GM12878 (cell line): Measurements from ENCODE around the gene OR13C2.

Source experiments
- BACH1 ChIP-seq: fragments of 450-650 bp; IDR thresholded peaks from 2 replicates; pipeline ENCODE4 v1.6.1; 2017; ENCODE audit warnings: mild to moderate bottlenecking, borderline replicate concordance
- BRCA1 ChIP-seq: IDR thresholded peaks from 2 replicates; pipeline ENCODE4 v1.6.1; 2011; ENCODE audit warnings: low read depth, low read length, improper control_type of control experiment
- CTCF ChIP-seq, 3 experiments: IDR thresholded peaks in 2 of 3; conservative IDR thresholded peaks in 1 of 3; 2 replicates each; pipeline ENCODE4 v1.5.1; 2011; ENCODE audit warnings: low read depth in 3 of 3, low read length in 3 of 3, mild to moderate bottlenecking in 3 of 3, control low read depth in 2 of 3, moderate library complexity in 2 of 3, inconsistent platforms in 1 of 3, mixed read lengths in 1 of 3; ENCODE audit not compliant: control insufficient read depth in 2 of 3, insufficient read depth in 1 of 3; ENCODE audit errors: extremely low read depth in 1 of 3
- EP300 ChIP-seq, 2 experiments: fragments of 150-350 bp in 1 of 2; IDR thresholded peaks; 2 replicates each; pipeline ENCODE4 v1.6.1; 2011 to 2012; ENCODE audit warnings: low read depth in 2 of 2, low read length in 2 of 2, borderline replicate concordance in 1 of 2, improper control_type of control experiment in 1 of 2, inconsistent platforms in 1 of 2; ENCODE audit not compliant: control insufficient read depth in 1 of 2
- MLLT1 ChIP-seq: fragments of 450-650 bp; IDR thresholded peaks from 2 replicates; pipeline ENCODE4 v1.6.1; 2016; ENCODE audit warnings: mild to moderate bottlenecking
- NFYB ChIP-seq: IDR thresholded peaks from 2 replicates; pipeline ENCODE4 v1.6.1; 2011; ENCODE audit warnings: low read depth, mild to moderate bottlenecking, low read length, improper control_type of control experiment, moderate library complexity; ENCODE audit not compliant: insufficient read depth
- POLR2A ChIP-seq: IDR thresholded peaks from 2 replicates; pipeline ENCODE4 v1.6.1; 2011; ENCODE audit warnings: low read depth, mild to moderate bottlenecking, low read length
- POLR2AphosphoS5 ChIP-seq: IDR thresholded peaks from 2 replicates; pipeline ENCODE4 v1.6.1; 2011; ENCODE audit warnings: mild to moderate bottlenecking, low read length, inconsistent platforms
- REST ChIP-seq: IDR thresholded peaks from 2 replicates; pipeline ENCODE4 v1.6.1; 2012; ENCODE audit warnings: mild to moderate bottlenecking, low read depth, low read length
- STAT3 ChIP-seq: IDR thresholded peaks from 2 replicates; pipeline ENCODE4 v1.6.1; 2011; ENCODE audit warnings: low read depth, low read length, improper control_type of control experiment
- ZNF24 ChIP-seq: fragments of 450-650 bp; IDR thresholded peaks from 2 replicates; pipeline ENCODE4 v1.6.1; 2017; ENCODE audit warnings: antibody characterized with exemption, mild to moderate bottlenecking
- ZNF274 ChIP-seq: IDR thresholded peaks from one replicate; pipeline ENCODE4 v1.8.0; 2011; ENCODE audit not compliant: insufficient read length, insufficient read depth
- TF ChIP-seq, protein P1 (sequence below): IDR thresholded peaks from 2 replicates; pipeline ENCODE4 v1.6.1; 2011; ENCODE audit warnings: low read depth, mild to moderate bottlenecking, low read length, moderate library complexity, borderline replicate concordance; ENCODE audit errors: extremely low read depth

GRCh38 chr9:104568868-104569267 lies 36.6 kb downstream of the OR13C2 start, which contains the start of gene OR13C8:
- TF ChIP-seq ZNF24 (no peak), CTCF (IDR thresholded peaks at IDR 0.05 in 2 of 3, conservative IDR thresholded peaks at IDR 0.05 in 1 of 3; ENCODE audit: control insufficient read depth in 2 of 3, extremely low read depth in 1 of 3, insufficient read depth in 1 of 3, low read depth in 3 of 3, low read length in 3 of 3) (no peak), BRCA1 (no peak), BACH1 (no peak), POLR2AphosphoS5 (no peak), MLLT1 (no peak), EP300 (IDR thresholded peaks at IDR 0.05; ENCODE audit: borderline replicate concordance in 1 of 2, control insufficient read depth in 1 of 2, low read depth in 2 of 2, low read length in 2 of 2) (no peak), REST (no peak), NFYB (no peak), POLR2A (no peak), ZNF274 (no peak), STAT3 (no peak)
- TF ChIP-seq, protein P1, sequence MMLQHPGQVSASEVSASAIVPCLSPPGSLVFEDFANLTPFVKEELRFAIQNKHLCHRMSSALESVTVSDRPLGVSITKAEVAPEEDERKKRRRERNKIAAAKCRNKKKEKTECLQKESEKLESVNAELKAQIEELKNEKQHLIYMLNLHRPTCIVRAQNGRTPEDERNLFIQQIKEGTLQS = no peak
